Heart left ventricle (tissue), 13 donors: ENCODE measurements around the gene TTC17.

Experiments
- CTCF ChIP-seq, 12 donors: fragments of 200-600 bp; sonication (generic) in 4 of 12; IDR thresholded peaks; one replicate each; pipeline versions ENCODE4 v1.5.0 to v1.8.0; 2018 to 2022; ENCODE audit warnings: antibody characterized with exemption in 12 of 12, mild to moderate bottlenecking in 5 of 12
- POLR2A ChIP-seq, 2 donors: fragments of 450-650 bp; IDR thresholded peaks; one replicate each; pipeline ENCODE4 v1.6.1; 2017; ENCODE audit warnings: antibody characterized with exemption in 2 of 2, mild to moderate bottlenecking in 2 of 2, moderate library complexity in 2 of 2
- donor health status: ischemic (EF 13 %, LVEDD 7.1; RV severe dilation, severe dysfunction).
- donor health status: DM: no; HTN: yes; CAD: no.
- donor health status: DM: no; HTN: no; CAD: no.
- donor health status: ischemic (EF 25% LVEDD 6.9; RV normal size, moderate dysfunction).
- donor health status: ischemic (EF 25% LVEDD 5.7; RV mildly dilated, moderate dysfunction).
- donor health status: ischemic (EF 35%, LVEDD 5.7; RV mildly dilated, moderate dysfunction).
- donor health status: nonischemic (EF 11% LVEDD 7.7; RV severe dilation, severe dysfunction).
- donor health status: DM: yes; HTN: yes; CAD: no.
- donor health status: PGD.
- donor health status: ischemic (EF 29% LVEDD 5.4; RV normal size, mild dysfunction).
- donor health status: nonischemic (EF 23%, LVEDD 6.1; RV moderate dilation, normal function).

GRCh38 chr11:43498561-43498960 is 139.8 kb downstream of the TTC17 start:
- no peak for TF ChIP-seq CTCF (IDR thresholded peaks at IDR 0.05)
- no peak for TF ChIP-seq POLR2A (IDR thresholded peaks at IDR 0.05)
